ENCODE measurements around the gene VWCE.
"Not testable (repeated sequence)": the region's sequence is repeated elsewhere in the genome, so short reads cannot be mapped to it uniquely, and the experiment has no call there.

DNA sequence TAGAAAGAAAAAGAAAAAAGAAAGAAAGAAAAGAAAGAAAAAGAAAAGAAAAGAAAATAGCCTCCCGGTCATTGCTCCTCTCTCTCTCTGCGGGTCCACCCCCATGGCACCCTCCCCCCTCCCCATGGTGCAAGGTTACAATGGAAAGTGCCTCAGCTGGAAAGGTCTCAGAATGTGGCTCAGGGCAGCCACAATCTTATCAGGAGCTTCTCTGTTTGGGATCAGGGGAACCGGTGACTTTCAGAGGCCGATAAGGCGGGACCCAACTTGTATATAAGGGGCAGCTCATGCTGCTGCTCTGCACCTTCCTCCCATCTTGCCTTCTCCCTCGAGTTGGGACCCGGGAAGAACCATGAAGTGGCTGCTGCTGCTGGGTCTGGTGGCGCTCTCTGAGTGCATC is 54.2 kb downstream of the VWCE start, which contains the start of gene PGA5:
- TF ChIP-seq, protein P1, sequence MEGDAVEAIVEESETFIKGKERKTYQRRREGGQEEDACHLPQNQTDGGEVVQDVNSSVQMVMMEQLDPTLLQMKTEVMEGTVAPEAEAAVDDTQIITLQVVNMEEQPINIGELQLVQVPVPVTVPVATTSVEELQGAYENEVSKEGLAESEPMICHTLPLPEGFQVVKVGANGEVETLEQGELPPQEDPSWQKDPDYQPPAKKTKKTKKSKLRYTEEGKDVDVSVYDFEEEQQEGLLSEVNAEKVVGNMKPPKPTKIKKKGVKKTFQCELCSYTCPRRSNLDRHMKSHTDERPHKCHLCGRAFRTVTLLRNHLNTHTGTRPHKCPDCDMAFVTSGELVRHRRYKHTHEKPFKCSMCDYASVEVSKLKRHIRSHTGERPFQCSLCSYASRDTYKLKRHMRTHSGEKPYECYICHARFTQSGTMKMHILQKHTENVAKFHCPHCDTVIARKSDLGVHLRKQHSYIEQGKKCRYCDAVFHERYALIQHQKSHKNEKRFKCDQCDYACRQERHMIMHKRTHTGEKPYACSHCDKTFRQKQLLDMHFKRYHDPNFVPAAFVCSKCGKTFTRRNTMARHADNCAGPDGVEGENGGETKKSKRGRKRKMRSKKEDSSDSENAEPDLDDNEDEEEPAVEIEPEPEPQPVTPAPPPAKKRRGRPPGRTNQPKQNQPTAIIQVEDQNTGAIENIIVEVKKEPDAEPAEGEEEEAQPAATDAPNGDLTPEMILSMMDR (IDR thresholded peaks at IDR 0.05), result not testable (repeated sequence)
- not testable (repeated sequence) for TF ChIP-seq POLR2A (IDR thresholded peaks at IDR 0.05)
